CD4-positive, alpha-beta T cell (primary cell): ENCODE results near the gene MT1G. TPM values are rescaled to one million over a fixed set of nuclear protein-coding genes. Genes with fewer than 3 reads are reported as not detected.

Experiments
- ATAC-seq: fragments of 200-7000 bp; cut with Tn5 transposase; one replicate; pipeline ENCODE4 v1.10.0; 2022; ENCODE audit warnings: mild to moderate bottlenecking; ENCODE audit not compliant: poor library complexity
- CTCF ChIA-PET: fragments of 350-600 bp; sonication (Branson Sonifier 250); formaldehyde crosslinking; loops from one replicate; lab custom pipeline; 2021; ENCODE audit warnings: antibody characterized with exemption, inconsistent platforms; lab: Charles Lee
- POLR2A ChIA-PET: fragments of 350-600 bp; sonication (Branson Sonifier 250); formaldehyde crosslinking; loops from one replicate; lab custom pipeline; 2021; ENCODE audit warnings: antibody characterized with exemption, inconsistent platforms; lab: Charles Lee
- DNase-seq, 14 experiments: peaks; one replicate each; pipeline ENCODE4 v3.0.0-alpha.2; 2013 to 2020; ENCODE audit warnings: mixed read lengths in 2 of 14
- H3K27ac ChIP-seq, 2 donors: one replicate each; pipeline versions ENCODE4 v1.5.1 to v1.7.0; 2013; ENCODE audit warnings: low read length in 2 of 2, low read depth in 1 of 2, mild to moderate bottlenecking in 1 of 2
- H3K27me3 ChIP-seq, 2 experiments: 1 replicate in 1 of 2; 2 replicates in 1 of 2; pipeline versions ENCODE4 v1.6.1 to v1.7.0; 2013; ENCODE audit warnings: low read length in 2 of 2, control low read depth in 1 of 2, mild to moderate bottlenecking in 1 of 2, moderate library complexity in 1 of 2; ENCODE audit not compliant: insufficient read depth in 2 of 2, control insufficient read depth in 1 of 2
- H3K36me3 ChIP-seq: one replicate; pipeline ENCODE4 v1.6.1; 2013; ENCODE audit warnings: low read length, control low read depth; ENCODE audit not compliant: insufficient read depth
- H3K4me1 ChIP-seq: one replicate; pipeline ENCODE4 v1.6.1; 2013; ENCODE audit warnings: low read length, control low read depth; ENCODE audit not compliant: insufficient read depth
- H3K4me3 ChIP-seq: one replicate; pipeline ENCODE4 v1.5.1; 2013; ENCODE audit warnings: mild to moderate bottlenecking, low read length, moderate library complexity
- H3K9me3 ChIP-seq, 2 experiments: 1 replicate in 1 of 2; 2 replicates in 1 of 2; pipeline versions ENCODE4 v1.6.1 to v1.7.0; 2013; ENCODE audit warnings: low read length in 2 of 2, mild to moderate bottlenecking in 2 of 2, control low read depth in 1 of 2, moderate library complexity in 1 of 2; ENCODE audit not compliant: control insufficient read depth in 1 of 2, insufficient read depth in 1 of 2
- H3K27ac Mint-ChIP-seq: one replicate; pipeline ENCODE4 v1.8.0; 2020; ENCODE audit warnings: mixed read lengths
- H3K27me3 Mint-ChIP-seq: one replicate; pipeline ENCODE4 v1.8.0; 2021; ENCODE audit warnings: mixed read lengths
- H3K36me3 Mint-ChIP-seq: one replicate; pipeline ENCODE4 v1.8.0; 2021; ENCODE audit warnings: low read depth, mixed read lengths
- H3K4me1 Mint-ChIP-seq: one replicate; pipeline ENCODE4 v1.8.0; 2021; ENCODE audit warnings: low read depth, mixed read lengths
- H3K4me3 Mint-ChIP-seq: one replicate; pipeline ENCODE4 v1.8.0; 2020; ENCODE audit warnings: mild to moderate bottlenecking, mixed read lengths
- H3K9me3 Mint-ChIP-seq: one replicate; pipeline ENCODE4 v1.8.0; 2020; ENCODE audit warnings: mixed read lengths
- intact Hi-C, 2 experiments: fragments of 100-400 bp; cut with DNase I in 1 of 2; cut with micrococcal nuclease in 1 of 2; formaldehyde crosslinking; loops; one replicate each; pipeline versions ENCODE4 v1.15.1 to v1.9.0; 2023 to 2025; cut with DNase I, micrococcal nuclease
- total RNA-seq, 174 experiments: library from RNA in 2 of 174; stranded (reverse) in 2 of 174; gene quantifications; one replicate each; pipeline ENCODE4 v1.2.3 and lab custom pipeline; 2021 to 2026
- TF ChIP-seq, protein P1 (sequence below): fragments of 200-600 bp; IDR thresholded peaks from one replicate; pipeline ENCODE4 v1.8.0; 2022; ENCODE audit warnings: antibody characterized with exemption, mild to moderate bottlenecking

Gene MT1G
- total RNA-seq, 2 experiments from 2014 or later = not detected

DNA sequence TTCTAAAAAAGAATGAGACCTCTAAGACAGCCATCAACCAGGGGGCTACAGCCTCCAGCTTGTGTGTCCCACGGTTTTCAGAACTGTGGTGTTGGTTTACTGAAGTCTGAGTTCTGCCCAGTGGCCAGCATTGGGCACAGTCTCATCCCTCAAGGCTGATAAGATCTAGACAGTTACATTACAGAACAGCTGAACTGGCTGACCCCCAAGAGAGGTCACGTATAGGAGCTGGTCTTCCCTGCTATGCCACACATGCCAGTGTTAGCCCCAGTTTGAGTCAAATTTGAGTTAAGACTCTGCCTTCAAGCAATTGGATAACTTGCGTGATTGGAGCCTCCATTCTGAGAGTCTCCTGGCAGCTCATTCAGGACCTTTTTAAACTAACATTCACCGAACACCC lies 47.3 kb upstream of the MT1G start:
- Mint-ChIP-seq H3K4me1 (peaks cover 7% of the 10 kb centered on the region), H3K9me3 (no peaks in the 10 kb centered on the region), H3K27me3 (no peaks in the 10 kb centered on the region), H3K27ac (no peak overlapping the region), H3K4me3 (no peak overlapping the region), H3K36me3 (no peaks in the 10 kb centered on the region)
- H3K4me1 ChIP-seq = peaks cover 3% of the 10 kb centered on the region
- H3K36me3 ChIP-seq = no peaks in the 10 kb centered on the region
- no peaks in the 10 kb centered on the region for H3K27me3 ChIP-seq
- no peaks in the 10 kb centered on the region for H3K9me3 ChIP-seq
- TF ChIP-seq, protein P1, sequence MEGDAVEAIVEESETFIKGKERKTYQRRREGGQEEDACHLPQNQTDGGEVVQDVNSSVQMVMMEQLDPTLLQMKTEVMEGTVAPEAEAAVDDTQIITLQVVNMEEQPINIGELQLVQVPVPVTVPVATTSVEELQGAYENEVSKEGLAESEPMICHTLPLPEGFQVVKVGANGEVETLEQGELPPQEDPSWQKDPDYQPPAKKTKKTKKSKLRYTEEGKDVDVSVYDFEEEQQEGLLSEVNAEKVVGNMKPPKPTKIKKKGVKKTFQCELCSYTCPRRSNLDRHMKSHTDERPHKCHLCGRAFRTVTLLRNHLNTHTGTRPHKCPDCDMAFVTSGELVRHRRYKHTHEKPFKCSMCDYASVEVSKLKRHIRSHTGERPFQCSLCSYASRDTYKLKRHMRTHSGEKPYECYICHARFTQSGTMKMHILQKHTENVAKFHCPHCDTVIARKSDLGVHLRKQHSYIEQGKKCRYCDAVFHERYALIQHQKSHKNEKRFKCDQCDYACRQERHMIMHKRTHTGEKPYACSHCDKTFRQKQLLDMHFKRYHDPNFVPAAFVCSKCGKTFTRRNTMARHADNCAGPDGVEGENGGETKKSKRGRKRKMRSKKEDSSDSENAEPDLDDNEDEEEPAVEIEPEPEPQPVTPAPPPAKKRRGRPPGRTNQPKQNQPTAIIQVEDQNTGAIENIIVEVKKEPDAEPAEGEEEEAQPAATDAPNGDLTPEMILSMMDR = no peak
- no peak overlapping the region for H3K4me3 ChIP-seq
- ATAC-seq = no peak
- H3K27ac ChIP-seq = no peak overlapping the region
- ChIA-PET CTCF (interaction anchor here (0.8 kb wide), 1 partner anchor 13 kb away, joined by 3 read pairs; no protein-coding TSS in a partner anchor), POLR2A (interaction anchor here (1.2 kb wide), 1 partner anchor 14 kb away, joined by 4 read pairs; no protein-coding TSS in a partner anchor)
- intact Hi-C loops = no loop called here
- DNase-seq = no peak

DNA sequence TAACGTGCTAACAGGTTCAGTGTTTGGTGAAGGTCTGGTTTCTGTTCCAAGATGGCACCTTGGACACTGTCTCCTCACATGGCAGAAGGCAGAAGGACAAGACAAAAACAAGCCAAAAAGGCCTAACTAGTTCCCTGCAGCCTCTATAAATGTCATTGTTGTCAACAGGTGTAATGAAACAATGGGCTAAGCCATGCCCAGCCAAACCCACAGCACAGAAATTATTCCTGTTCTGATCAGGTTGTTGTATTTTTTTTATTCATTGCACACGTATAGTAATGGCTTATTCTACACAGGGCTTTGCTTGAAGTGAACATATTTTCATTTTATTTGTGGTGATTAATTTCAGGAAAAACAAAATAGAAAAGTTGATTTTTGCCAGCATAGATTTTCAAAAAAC lies 45.9 kb upstream of the MT1G start:
- H3K36me3 ChIP-seq = no peaks in the 10 kb centered on the region
- no peaks in the 10 kb centered on the region for H3K36me3 Mint-ChIP-seq
- ChIA-PET POLR2A (no interaction called here), CTCF (no interaction called here)
- no peak overlapping the region for H3K27ac ChIP-seq
- H3K4me1 Mint-ChIP-seq = peaks cover 20% of the 10 kb centered on the region
- ATAC-seq = no peak
- no peaks in the 10 kb centered on the region for H3K27me3 Mint-ChIP-seq
- intact Hi-C loops = no loop called here
- H3K27me3 ChIP-seq = no peaks in the 10 kb centered on the region
- no peak for DNase-seq
- no peak overlapping the region for H3K27ac Mint-ChIP-seq
- H3K9me3 Mint-ChIP-seq = no peaks in the 10 kb centered on the region
- H3K4me1 ChIP-seq = peaks cover 16% of the 10 kb centered on the region
- TF ChIP-seq, protein P1 = no peak
- no peak overlapping the region for H3K4me3 Mint-ChIP-seq
- H3K4me3 ChIP-seq = no peak overlapping the region
- no peaks in the 10 kb centered on the region for H3K9me3 ChIP-seq

- Histone ChIP-seq H3K4me1 (peaks cover 26% of the 10 kb centered on the region), H3K4me3 (no peak overlapping the region), H3K36me3 (no peaks in the 10 kb centered on the region), H3K9me3 (no peaks in the 10 kb centered on the region), H3K27ac (no peak overlapping the region), H3K27me3 (no peaks in the 10 kb centered on the region)
- intact Hi-C loops = no loop called here
- ChIA-PET POLR2A (no interaction called here), CTCF (no interaction called here)
- Mint-ChIP-seq H3K4me1 (peaks cover 28% of the 10 kb centered on the region), H3K9me3 (no peaks in the 10 kb centered on the region), H3K27me3 (no peaks in the 10 kb centered on the region), H3K4me3 (no peak overlapping the region), H3K36me3 (no peaks in the 10 kb centered on the region), H3K27ac (no peak overlapping the region)
- no peak for ATAC-seq
- TF ChIP-seq, protein P1 = no peak
- no peak for DNase-seq
Observed at GRCh38 chr16:56711862-56712261, 44.0 kb upstream of the MT1G start.
